ENCODE measurements around the gene IQCF6. TPM values are rescaled to one million over a fixed set of nuclear protein-coding genes. Genes with fewer than 3 reads are reported as not detected.
A peak's percentile ranks its signal among the peaks of the same experiment; 100 is the strongest.
"Not testable (repeated sequence)": the region's sequence is repeated elsewhere in the genome, so short reads cannot be mapped to it uniquely, and the experiment has no call there.

IQCF6 gene
- total RNA-seq, 1 experiment from 2014 or later, result not detected

DNA sequence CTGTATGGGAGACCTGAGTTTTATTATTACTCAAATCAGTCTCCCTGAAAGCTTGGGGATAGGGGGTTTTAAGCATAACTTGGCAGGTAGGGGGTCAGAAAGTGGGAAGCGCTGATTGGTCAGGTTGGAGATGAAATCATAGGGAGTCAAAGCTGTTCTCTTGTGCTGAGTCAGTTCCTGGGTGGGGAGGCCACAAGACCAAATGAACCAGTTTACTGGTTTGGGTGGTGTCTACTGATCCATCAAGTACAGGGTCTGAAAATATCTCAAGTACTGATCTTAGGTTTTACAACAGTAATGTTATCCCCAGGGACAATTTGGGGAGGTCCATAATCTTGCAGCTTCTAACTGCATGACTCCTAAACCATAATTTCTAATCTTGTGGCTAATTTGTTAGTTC is 17.8 kb upstream of the IQCF6 start:
- Histone ChIP-seq H3K4me3 (ENCODE audit: insufficient read depth, low read depth, low read length) (no peak overlapping the region), H3K36me3 (replicated peaks; ENCODE audit: control insufficient read depth, insufficient read depth, low read length) (no peaks in the 10 kb centered on the region), H3K27me3 (ENCODE audit: control insufficient read depth, insufficient read depth, low read length) (no peaks in the 10 kb centered on the region)
- no peak for DNase-seq

DNA sequence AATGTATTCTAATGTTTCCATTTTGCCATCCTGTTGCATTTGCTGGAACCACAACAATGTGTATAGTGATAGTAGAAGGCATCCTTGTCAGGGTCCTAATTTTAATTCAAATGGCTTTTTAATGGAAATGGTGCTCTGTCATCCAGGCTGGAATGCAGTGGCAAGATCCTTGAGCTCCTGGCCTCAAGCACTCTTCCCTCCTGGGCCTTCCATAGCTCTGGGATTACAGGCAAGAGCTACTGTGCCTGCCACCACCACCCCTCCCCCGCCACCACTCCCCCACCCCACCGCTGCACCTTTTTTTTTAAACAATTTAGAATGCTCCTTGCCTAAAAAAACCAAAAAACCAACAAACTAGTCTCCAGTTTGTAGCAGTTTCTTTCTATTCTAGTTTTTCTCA is 15.2 kb upstream of the IQCF6 start:
- H3K27me3 ChIP-seq (ENCODE audit: control insufficient read depth, insufficient read depth, low read length), result no peaks in the 10 kb centered on the region
- H3K4me3 ChIP-seq (ENCODE audit: insufficient read depth, low read depth, low read length), result no peak overlapping the region
- peak; percentile 51 for DNase-seq
- no peaks in the 10 kb centered on the region for H3K36me3 ChIP-seq (replicated peaks; ENCODE audit: control insufficient read depth, insufficient read depth, low read length)

DNA sequence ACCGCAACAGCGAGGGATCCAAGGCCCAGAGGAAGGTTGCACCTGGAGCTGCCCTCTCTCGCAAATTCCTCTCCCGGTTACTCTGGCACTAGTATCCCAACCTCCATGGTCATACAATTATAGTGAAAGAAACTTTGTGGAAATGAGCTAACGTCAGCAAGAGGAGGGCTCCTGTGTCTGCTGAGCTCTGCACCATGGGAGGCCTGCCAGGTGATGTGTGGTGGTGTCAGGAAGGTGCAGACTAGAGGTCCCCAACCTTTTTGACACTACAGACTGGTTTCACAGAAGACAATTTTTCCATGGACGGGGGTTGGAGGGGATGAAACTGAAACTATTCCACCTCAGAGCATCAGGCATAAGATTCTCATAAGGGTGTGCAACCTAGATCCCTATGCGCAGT is 13.2 kb upstream of the IQCF6 start:
- Histone ChIP-seq H3K27me3 (ENCODE audit: control insufficient read depth, insufficient read depth, low read length) (no peaks in the 10 kb centered on the region), H3K4me3 (ENCODE audit: insufficient read depth, low read depth, low read length) (no peak overlapping the region), H3K36me3 (replicated peaks; ENCODE audit: control insufficient read depth, insufficient read depth, low read length) (no peaks in the 10 kb centered on the region)
- no peak for DNase-seq

DNA sequence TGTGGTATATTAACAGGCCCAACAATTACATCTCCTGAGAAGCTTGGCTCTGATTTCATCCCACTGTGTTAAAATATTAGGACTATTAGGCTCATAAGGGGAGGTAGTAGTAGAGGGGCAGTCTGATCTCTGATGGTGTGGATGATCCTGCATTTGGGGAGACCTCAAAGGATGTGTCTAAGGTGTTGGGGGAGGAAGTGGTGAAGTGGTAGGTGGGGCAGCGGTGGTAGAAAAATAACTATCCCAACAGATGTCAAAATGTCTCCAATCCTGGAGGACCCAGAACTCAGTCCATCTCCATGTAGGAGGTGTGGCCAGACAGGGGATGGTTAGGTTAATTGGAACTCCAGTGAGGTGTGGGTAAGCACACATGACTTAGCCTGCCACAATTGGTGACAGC is 10.4 kb upstream of the IQCF6 start:
- Histone ChIP-seq H3K27me3 (ENCODE audit: control insufficient read depth, insufficient read depth, low read length) (no peaks in the 10 kb centered on the region), H3K36me3 (replicated peaks; ENCODE audit: control insufficient read depth, insufficient read depth, low read length) (no peaks in the 10 kb centered on the region), H3K4me3 (ENCODE audit: insufficient read depth, low read depth, low read length) (no peak overlapping the region)
- DNase-seq, result no peak

DNA sequence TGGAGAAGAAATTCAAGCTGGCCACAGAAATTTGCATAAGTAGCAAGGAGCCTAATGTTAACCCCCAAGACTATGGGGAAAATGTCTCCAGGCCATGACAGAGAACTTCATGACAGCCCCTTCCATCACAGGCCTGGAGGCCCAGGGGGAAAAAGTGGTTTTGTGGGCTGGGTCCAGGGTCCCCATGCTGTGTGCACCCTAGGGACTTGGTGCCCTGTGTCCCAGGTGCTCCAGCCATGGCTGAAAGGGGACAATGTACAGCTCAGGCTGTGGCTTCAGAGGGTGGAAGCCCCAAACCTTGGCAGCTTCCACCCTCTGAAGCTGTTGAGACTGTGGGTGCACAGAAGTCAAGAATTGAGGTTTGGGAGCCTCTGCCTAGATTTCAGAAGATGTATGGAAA is 8.5 kb upstream of the IQCF6 start:
- not testable (repeated sequence) for H3K27me3 ChIP-seq (ENCODE audit: control insufficient read depth, insufficient read depth, low read length); H3K36me3 ChIP-seq (replicated peaks; ENCODE audit: control insufficient read depth, insufficient read depth, low read length); H3K4me3 ChIP-seq (ENCODE audit: insufficient read depth, low read depth, low read length); DNase-seq

DNA sequence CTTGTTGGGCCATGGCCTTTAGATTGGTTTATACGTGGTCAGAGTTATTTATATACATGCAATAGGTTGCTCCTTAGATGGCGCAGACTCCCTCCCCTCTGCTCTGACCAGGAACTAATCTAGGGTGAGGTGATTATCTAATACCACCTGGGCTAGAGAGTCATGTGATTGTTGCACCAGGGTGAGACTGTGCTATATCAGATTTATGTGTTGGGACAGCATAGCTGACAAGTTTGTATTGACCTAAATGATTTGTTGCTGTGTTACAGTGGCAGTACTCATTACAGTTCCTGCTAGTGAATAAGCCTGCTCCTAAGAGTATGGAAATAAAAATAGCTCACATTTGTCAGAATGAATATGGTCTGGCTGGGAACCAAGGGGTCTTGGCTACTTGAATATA is 7.2 kb upstream of the IQCF6 start:
- Histone ChIP-seq H3K36me3 (replicated peaks; ENCODE audit: control insufficient read depth, insufficient read depth, low read length) (no peaks in the 10 kb centered on the region), H3K27me3 (ENCODE audit: control insufficient read depth, insufficient read depth, low read length) (no peaks in the 10 kb centered on the region), H3K4me3 (ENCODE audit: insufficient read depth, low read depth, low read length) (no peak overlapping the region)
- DNase-seq, result no peak

DNA sequence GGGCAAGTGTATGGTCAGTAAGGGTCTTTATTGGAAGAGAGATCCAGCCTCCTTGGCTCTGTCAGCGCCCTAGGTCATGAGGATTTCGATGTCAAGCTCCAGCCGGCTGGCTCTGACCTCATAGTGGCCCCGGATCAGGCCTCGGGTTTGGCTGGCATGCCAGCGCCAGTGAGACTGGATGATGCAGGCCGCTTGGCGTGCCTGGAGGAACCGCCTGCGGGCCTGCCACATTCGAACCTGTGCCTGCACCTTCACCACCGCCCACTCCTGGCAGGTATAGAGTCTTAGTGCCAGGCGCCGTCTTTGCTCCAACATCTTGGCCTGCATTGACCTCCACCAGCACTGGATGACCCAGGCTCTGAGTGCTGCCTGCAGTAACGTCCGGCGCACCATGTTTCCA is 483 bp downstream of the IQCF6 start:
- no peak for DNase-seq
- H3K36me3 ChIP-seq (replicated peaks; ENCODE audit: control insufficient read depth, insufficient read depth, low read length), result no peaks in the 10 kb centered on the region
- H3K4me3 ChIP-seq (ENCODE audit: insufficient read depth, low read depth, low read length), result no peak overlapping the region
- H3K27me3 ChIP-seq (ENCODE audit: control insufficient read depth, insufficient read depth, low read length), result no peaks in the 10 kb centered on the region

DNA sequence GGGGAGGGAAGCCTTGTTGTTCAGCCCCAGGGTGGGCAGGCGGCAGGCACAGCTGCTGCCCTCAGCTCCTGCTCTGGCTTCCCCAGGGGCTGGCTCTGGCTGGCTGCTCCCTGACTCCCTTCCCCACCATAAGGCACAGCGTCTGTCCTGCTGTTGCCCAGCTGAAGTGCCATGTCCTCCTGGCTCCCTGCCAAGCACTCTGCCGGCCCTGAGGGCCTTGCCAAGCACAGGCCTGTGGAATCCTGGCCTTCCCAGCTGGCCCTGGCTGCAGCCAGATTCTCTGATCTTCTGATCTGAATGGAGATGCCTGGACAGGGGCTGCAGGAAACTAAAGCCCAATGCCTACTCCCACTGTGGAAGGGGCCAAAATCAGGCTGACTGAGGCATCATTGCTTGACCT is 1.1 kb downstream of the IQCF6 start:
- H3K4me3 ChIP-seq (ENCODE audit: insufficient read depth, low read depth, low read length), result no peak overlapping the region
- no peaks in the 10 kb centered on the region for H3K36me3 ChIP-seq (replicated peaks; ENCODE audit: control insufficient read depth, insufficient read depth, low read length)
- H3K27me3 ChIP-seq (ENCODE audit: control insufficient read depth, insufficient read depth, low read length), result no peaks in the 10 kb centered on the region
- DNase-seq, result no peak

DNA sequence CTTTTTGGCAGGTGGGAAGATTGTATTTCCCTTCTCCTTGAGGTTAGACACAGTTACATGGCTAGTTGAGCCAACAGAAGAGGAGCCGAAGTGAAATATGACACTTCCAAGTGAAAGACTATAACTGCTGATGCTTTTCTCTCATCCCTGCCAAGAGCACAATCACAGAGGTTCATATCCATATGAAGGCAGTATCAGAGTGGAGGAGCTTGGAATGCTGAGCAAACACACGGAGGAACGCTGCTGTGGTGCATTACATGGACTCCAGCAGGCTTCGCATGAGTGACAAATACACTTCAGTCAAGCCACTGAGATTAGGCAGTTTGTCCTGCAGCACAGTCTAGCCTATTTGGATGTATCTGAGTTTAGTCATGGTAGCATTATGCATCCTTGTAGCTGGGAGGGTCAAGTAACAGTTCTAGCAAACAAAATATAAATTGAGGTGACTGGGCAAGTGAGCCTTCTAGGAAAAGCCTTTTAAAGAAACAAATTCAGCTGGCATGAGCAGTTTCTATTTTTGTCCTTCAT is 5.4 kb downstream of the IQCF6 start:
- Histone ChIP-seq H3K36me3 (replicated peaks; ENCODE audit: control insufficient read depth, insufficient read depth, low read length) (no peaks in the 10 kb centered on the region), H3K4me3 (ENCODE audit: insufficient read depth, low read depth, low read length) (no peak overlapping the region), H3K27me3 (ENCODE audit: control insufficient read depth, insufficient read depth, low read length) (no peaks in the 10 kb centered on the region)
- no peak for DNase-seq

DNA sequence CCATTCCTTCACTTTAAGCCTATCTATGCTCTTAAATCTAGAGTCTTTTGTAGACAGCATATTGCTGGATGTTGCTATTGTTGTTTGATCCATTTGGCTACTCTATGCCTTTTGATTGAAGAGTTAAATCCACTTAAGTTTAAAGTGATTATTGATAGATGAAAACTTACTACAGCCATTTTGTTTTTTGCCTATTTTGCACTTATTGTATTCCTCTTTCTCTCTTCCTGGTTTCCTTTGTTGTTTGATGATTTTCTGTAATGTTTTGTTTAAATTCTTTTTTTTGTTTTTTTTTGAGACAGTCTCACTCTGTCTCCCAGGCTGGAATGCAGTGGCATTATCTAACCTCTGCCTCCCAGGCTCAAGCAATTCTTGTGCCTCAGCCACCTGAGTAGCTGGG is 19.8 kb downstream of the IQCF6 start:
- Histone ChIP-seq H3K27me3 (ENCODE audit: control insufficient read depth, insufficient read depth, low read length) (no peaks in the 10 kb centered on the region), H3K36me3 (replicated peaks; ENCODE audit: control insufficient read depth, insufficient read depth, low read length) (no peaks in the 10 kb centered on the region), H3K4me3 (ENCODE audit: insufficient read depth, low read depth, low read length) (no peak overlapping the region)
- no peak for DNase-seq

DNA sequence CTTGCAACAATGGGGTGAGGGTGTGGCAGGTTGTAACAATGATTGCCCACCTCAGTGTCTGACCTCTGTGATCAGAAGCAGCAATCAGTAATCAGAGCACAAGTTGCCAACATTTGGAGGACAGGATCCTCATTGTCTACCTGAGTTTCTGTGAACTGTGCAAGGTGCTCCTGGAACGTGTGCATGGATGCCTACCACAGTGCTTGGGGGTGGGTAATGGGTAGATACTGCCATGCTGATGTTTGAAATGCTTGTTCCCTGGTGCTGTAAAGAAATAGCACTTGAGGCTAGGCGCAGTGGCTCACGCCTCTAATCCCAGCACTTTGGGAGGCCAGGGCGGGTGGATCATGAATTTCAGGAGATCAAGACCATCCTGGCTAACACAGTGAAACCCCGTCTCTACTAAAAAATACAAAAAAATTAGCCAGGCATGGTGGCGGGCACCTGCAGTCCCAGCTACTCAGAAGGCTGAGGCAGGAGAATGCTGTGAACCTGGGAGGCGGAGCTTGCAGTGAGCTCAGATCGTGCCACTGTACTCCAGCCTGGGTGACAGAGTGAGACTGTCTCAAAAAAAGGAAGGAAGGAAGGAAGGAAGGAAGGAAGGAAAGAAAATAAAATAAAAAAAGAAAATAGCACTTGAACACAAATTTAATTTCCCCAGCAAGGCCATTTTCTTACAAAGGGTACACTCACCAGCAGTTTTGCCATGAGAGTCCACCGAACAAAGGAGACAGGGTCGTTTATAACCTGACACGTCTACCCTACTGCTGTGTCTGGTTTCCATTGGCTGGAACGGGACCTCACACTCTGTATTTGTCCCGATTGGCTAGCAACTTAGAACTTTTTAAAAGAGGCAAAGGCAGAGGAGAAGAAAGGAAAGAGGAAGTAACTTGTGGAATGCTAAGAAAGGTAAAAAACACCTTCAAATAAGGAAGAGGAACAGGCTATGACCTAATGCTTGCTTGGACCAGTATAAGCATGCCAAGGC is 25.0 kb downstream of the IQCF6 start:
- not testable (repeated sequence) for H3K36me3 ChIP-seq (replicated peaks; ENCODE audit: control insufficient read depth, insufficient read depth, low read length); H3K27me3 ChIP-seq (ENCODE audit: control insufficient read depth, insufficient read depth, low read length); H3K4me3 ChIP-seq (ENCODE audit: insufficient read depth, low read depth, low read length); DNase-seq

DNA sequence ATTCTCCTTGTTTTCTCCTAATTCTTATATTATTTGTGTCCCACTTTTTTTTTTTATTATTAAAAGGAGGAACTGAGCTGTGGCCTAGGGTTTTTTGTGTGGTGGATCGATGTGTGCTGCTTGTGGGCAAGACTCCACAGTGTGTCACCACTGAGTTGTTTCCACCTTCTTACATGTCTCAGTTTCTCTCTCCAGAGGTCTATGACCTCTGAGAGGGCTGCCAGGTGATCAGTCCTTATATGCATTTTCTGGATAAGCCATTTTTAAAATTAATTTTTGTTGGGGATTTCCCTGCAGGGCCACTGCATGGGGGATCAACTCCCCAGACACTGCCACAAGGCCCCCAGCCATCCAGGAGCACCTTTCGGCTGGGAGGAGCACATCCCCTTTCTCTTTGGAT is 27.8 kb downstream of the IQCF6 start:
- no peak for DNase-seq
- Histone ChIP-seq H3K36me3 (replicated peaks; ENCODE audit: control insufficient read depth, insufficient read depth, low read length) (no peaks in the 10 kb centered on the region), H3K4me3 (ENCODE audit: insufficient read depth, low read depth, low read length) (no peak overlapping the region), H3K27me3 (ENCODE audit: control insufficient read depth, insufficient read depth, low read length) (no peaks in the 10 kb centered on the region)

DNA sequence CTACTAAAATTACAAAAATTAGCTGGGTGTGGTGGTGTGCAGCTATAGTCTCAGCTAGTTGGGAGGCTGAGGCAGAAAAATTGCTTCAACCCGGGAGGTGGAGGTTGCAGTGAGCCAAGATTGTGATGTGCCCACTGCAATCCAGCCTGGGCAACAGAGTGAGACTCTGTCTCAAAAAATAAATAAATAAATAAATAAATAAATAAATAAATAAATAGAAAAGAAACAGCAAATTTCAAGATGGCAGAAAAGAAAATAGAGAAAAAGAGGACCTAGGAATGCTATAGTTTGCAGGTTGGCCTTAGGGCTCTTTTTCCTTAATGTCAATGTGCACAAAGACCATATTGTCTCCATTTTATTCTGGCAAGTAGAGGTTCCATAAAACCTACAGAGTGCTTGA is 28.2 kb downstream of the IQCF6 start:
- no peak for DNase-seq
- Histone ChIP-seq H3K4me3 (ENCODE audit: insufficient read depth, low read depth, low read length) (no peak overlapping the region), H3K36me3 (replicated peaks; ENCODE audit: control insufficient read depth, insufficient read depth, low read length) (no peaks in the 10 kb centered on the region), H3K27me3 (ENCODE audit: control insufficient read depth, insufficient read depth, low read length) (no peaks in the 10 kb centered on the region)

DNA sequence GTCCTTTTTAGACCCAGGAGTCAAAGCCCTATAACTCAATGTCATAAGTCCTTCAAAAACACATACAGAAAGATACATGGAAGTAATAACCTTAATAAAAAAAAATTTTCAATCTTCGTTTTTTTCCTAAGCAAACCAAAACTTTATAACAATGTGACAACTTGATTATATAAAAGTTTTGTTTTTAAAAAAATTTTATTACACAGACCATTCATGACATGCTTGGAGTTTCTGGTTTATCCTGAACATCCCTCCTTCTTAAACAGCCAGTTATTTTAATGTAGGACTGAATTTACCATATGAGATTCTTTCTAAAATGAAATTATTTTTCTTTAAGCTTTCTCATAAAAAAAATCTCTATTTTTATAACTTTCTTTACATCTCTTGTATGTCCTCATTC is 30.7 kb downstream of the IQCF6 start:
- Histone ChIP-seq H3K4me3 (ENCODE audit: insufficient read depth, low read depth, low read length) (no peak overlapping the region), H3K36me3 (replicated peaks; ENCODE audit: control insufficient read depth, insufficient read depth, low read length) (no peaks in the 10 kb centered on the region), H3K27me3 (ENCODE audit: control insufficient read depth, insufficient read depth, low read length) (no peaks in the 10 kb centered on the region)
- DNase-seq, result no peak

DNA sequence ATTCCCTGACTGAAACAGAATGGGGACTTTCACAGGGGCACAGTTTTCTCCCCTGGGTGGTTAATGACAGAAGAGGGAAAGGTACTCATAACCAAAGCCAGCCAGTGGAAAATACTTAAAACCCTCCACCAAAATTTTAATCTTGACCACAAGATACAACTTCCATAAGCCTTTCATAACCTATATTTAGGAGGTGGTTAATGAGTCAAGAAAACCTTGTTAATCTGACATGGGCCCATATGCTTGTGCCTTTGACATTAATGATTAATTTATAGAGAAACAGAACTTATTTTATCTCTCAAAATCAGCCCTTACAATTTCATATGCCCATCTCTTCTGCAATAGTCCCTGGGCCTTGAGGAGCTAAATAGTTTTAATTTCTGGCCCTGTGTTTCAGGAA is 31.2 kb downstream of the IQCF6 start:
- Histone ChIP-seq H3K36me3 (replicated peaks; ENCODE audit: control insufficient read depth, insufficient read depth, low read length) (no peaks in the 10 kb centered on the region), H3K4me3 (ENCODE audit: insufficient read depth, low read depth, low read length) (no peak overlapping the region), H3K27me3 (ENCODE audit: control insufficient read depth, insufficient read depth, low read length) (no peaks in the 10 kb centered on the region)
- DNase-seq, result no peak
